ENCODE data around the gene TPM2. TPM values are rescaled to one million over a fixed set of nuclear protein-coding genes. Genes with fewer than 3 reads are reported as not detected.

The TPM2 gene
- total and polyA plus RNA-seq, 10 of the 15 experiments (the other 5 are each of a cell fraction or from before 2014, with no cell fraction given): 0.11 to 9.3 (median 1.1) TPM

GRCh38 chr9:35650341-35651158 is 39.2 kb downstream of the TPM2 start, which contains the start of gene SIT1 (continued):
- no peak for TF ChIP-seq PRDM15 (CRISPR knock-in tag; IDR thresholded peaks at IDR 0.05)
- peak; percentile 76 for TF ChIP-seq ZNF687 (IDR thresholded peaks at IDR 0.05)
- TF ChIP-seq MTA2 (IDR thresholded peaks at IDR 0.05; ENCODE audit: low read depth): no peak; the same call in 1 of the 2 replicates
- TF ChIP-seq CUX1 (IDR thresholded peaks at IDR 0.05; ENCODE audit: insufficient replicate concordance, low read depth, low read length): no peak
- no peak for TF ChIP-seq ZNF384 (IDR thresholded peaks at IDR 0.05; ENCODE audit: borderline replicate concordance, low read depth, low read length)
- 0 out of 2 replicates have a peak, but pooled peaks have one; percentile 8 for TF ChIP-seq IKZF1 (conservative IDR thresholded peaks at IDR 0.05)
- no peak for TF ChIP-seq SKIL (IDR thresholded peaks at IDR 0.05; ENCODE audit: low read depth, poor library complexity, severe bottlenecking)
- no peak for TF ChIP-seq RBBP5 (conservative IDR thresholded peaks at IDR 0.05)
- TF ChIP-seq RELB (IDR thresholded peaks at IDR 0.05; ENCODE audit: low read depth): no peak; the same call in 1 of the 2 replicates
- TF ChIP-seq SIN3A (IDR thresholded peaks at IDR 0.05; ENCODE audit: low read depth, low read length): no peak
